ENCODE measurements around the gene ZNF787.

- no peak for TF ChIP-seq CTCF (IDR thresholded peaks at IDR 0.05)
- TF ChIP-seq POLR2A (IDR thresholded peaks at IDR 0.05): no peak
These were observed 35.7 kb upstream of the ZNF787 start for GRCh38 chr19:56156768-56157167.

Data from thyroid gland (tissue), 4 donors.